ENCODE results near the gene FCN1.
"Not testable (repeated sequence)": the region's sequence is repeated elsewhere in the genome, so short reads cannot be mapped to it uniquely, and the experiment has no call there.

Gene FCN1

DNA sequence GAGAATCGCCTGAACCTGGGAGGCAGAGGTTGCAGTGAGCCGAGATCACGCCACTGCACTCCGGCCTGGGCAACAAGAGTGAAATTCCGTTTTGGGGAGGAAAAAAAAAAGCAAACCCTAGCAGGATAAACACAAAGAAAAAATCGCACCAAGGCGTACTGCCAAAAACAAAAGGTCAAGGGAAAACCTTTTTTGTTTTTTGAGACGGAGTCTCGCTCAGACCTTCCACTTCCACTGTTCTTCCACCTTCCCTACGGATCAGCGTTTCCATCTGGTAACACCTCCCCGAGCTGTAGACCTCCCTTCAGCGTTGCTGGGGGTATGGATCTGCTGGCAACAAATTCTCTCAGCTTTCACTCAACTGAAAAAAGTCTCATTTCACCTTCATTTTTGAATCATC lies 57.2 kb downstream of the FCN1 start:
- in situ Hi-C loops (cut with MboI; ENCODE audit: low sequenced_read_pairs), result no loop called here

DNA sequence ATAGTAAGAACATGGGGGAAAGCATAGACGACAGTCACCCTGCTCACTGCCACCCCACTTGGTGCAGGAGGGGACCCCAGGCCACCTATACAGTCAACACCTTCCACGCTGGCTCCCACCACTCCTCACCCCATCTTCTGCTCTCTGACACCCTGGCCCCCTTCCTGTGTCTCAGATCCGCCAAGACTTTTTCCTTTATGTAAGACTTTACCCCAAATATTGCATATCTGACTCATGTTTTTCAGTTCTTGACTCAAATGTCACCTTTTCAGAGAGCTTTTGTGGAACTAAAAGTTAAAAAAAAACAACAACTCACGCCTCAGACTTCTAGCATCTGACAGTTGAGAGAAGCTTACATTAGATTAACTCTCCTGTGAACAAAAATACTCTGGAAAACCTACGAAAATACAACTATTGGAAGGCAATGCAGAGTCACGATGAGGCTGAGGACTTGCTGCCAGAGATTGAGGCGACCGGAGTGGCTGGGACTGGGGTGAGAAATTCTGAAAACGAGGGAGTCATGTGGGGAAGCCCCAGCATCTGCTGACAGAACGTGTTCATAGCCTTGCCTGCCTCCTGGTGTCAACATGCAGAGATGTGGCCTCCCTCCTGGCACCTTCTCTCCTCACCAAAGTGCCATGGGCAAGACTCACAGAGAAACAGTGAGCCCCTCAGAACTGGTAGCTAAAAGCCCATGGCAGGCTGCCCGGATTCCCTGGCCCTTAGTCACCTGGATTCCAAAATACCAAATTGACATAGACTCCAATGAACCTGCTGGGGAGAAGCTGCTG lies 59.5 kb downstream of the FCN1 start:
- in situ Hi-C loops (cut with MboI; ENCODE audit: low sequenced_read_pairs), result no loop called here

DNA sequence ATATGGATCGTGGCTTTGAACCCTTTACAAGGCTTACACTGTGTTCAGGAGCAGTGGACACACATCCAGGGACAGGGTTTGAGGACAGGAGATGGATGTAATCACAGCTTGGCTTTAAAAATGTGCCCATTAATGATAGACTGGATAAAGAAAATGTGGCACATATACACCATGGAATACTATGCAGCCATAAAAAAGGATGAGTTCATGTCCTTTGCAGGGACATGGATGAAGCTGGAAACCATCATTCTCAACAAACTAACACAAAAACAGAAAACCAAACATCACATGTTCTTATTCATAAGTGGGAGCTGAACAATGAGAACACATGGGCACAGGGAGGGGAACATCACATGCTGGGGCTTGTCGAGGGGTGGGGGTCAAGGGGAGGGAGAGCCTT lies 60.3 kb downstream of the FCN1 start:
- in situ Hi-C loops (cut with MboI; ENCODE audit: low sequenced_read_pairs), result not testable (repeated sequence)

DNA sequence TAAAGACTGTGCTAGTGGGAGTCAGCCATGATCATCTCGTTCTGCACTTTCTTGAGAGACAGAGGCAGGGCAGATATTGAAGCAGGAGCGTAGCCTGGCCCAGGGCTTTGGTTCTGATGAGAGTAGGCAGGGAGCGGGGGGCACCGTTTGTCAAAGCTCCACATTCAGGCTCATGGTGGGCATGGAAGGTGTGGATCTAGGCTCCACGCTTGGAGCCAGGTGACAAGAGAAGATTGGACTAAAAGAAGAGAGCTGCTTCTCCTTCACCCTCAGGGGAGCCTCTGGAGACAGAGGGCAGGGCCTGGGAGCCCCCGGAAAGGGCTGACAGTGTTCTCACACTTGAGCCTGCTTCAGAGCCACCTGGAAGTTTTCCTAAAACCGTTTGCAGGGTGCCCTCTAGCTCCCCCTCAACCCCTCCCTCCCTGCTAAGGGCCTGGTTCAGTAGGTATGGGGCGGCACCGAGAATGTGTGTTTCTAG lies 61.8 kb downstream of the FCN1 start:
- in situ Hi-C loops (cut with MboI; ENCODE audit: low sequenced_read_pairs), result no loop called here

Data from HL-60/S4 treated with phorbol 12-myristate 13-acetate at 8.2 ng/mL for 4 days and 3 days (cell line).